ENCODE measurements around the gene ABCC1.
"Not testable (repeated sequence)": the region's sequence is repeated elsewhere in the genome, so short reads cannot be mapped to it uniquely, and the experiment has no call there.

Gene ABCC1

GRCh38 chr16:15947983-15948509 lies 1.4 kb upstream of the ABCC1 start:
- no peak for DNase-seq

- DNase-seq: peak; percentile 57
Observed at GRCh38 chr16:15948532-15949209, 745 bp upstream of the ABCC1 start.

GRCh38 chr16:15950161-15950854 lies 892 bp downstream of the ABCC1 start:
- peak; percentile 49 for DNase-seq

- no peak for DNase-seq
Observed at GRCh38 chr16:15950869-15951268, 1.5 kb downstream of the ABCC1 start.

- DNase-seq: no peak
Observed at GRCh38 chr16:15951852-15952251, 2.4 kb downstream of the ABCC1 start.

- no peak for DNase-seq
Observed at GRCh38 chr16:15952265-15952711, 2.9 kb downstream of the ABCC1 start.

GRCh38 chr16:15953477-15953876 lies 4.1 kb downstream of the ABCC1 start:
- no peak for DNase-seq

GRCh38 chr16:15953929-15954813 lies 4.8 kb downstream of the ABCC1 start:
- no peak for DNase-seq

- no peak for DNase-seq
Observed at GRCh38 chr16:15954814-15955151, 5.4 kb downstream of the ABCC1 start.

- DNase-seq: no peak
Observed at GRCh38 chr16:15955425-15955824, 6.0 kb downstream of the ABCC1 start.

GRCh38 chr16:15956106-15956505 lies 6.7 kb downstream of the ABCC1 start:
- DNase-seq: not testable (repeated sequence)

- DNase-seq: no peak
Observed at GRCh38 chr16:15958703-15959348, 9.4 kb downstream of the ABCC1 start.

- DNase-seq: no peak
Observed at GRCh38 chr16:15960124-15960971, 10.9 kb downstream of the ABCC1 start.

GRCh38 chr16:15961060-15961511 lies 11.7 kb downstream of the ABCC1 start:
- no peak for DNase-seq

GRCh38 chr16:15961571-15962090 lies 12.2 kb downstream of the ABCC1 start:
- no peak for DNase-seq

- DNase-seq: no peak
Observed at GRCh38 chr16:15963307-15963910, 14.0 kb downstream of the ABCC1 start.

- DNase-seq: no peak
Observed at GRCh38 chr16:15966420-15966819, 17.0 kb downstream of the ABCC1 start.

- DNase-seq: no peak
Observed at GRCh38 chr16:15966836-15967546, 17.6 kb downstream of the ABCC1 start.

GRCh38 chr16:15967655-15968315 lies 18.4 kb downstream of the ABCC1 start:
- DNase-seq: no peak

- peak; percentile 39 for DNase-seq
Observed at GRCh38 chr16:15970202-15970601, 20.8 kb downstream of the ABCC1 start.
